HEK293 (cell line): ENCODE measurements around the gene PPM1L.

Experiments
- CTCF ChIA-PET: fragments of 350-600 bp; formaldehyde crosslinking; extraction: SDS; loops from one replicate; lab custom pipeline; 2021; ENCODE audit warnings: antibody characterized with exemption; lab: Yijun Ruan, JAX
- POLR2A ChIA-PET: fragments of 300-600 bp; formaldehyde crosslinking; extraction: SDS; loops from one replicate; lab custom pipeline; 2020; ENCODE audit warnings: antibody characterized with exemption, inconsistent platforms; lab: Yijun Ruan, JAX
- H3K27ac ChIP-seq: fragments of 200-500 bp; sonication (Bioruptor generic); 2 replicates; pipeline ENCODE4 v1.5.1; 2014; ENCODE audit warnings: low read depth, low read length, control low read depth, inconsistent platforms; ENCODE audit errors: extremely low read depth
- H3K36me3 ChIP-seq, 2 experiments: fragments of 200-500 bp in 1 of 2; sonication (Bioruptor generic) in 1 of 2; 1 replicate in 1 of 2; 2 replicates in 1 of 2; pipeline ENCODE4 v1.5.1; 2014 to 2017; ENCODE audit warnings: inconsistent platforms in 2 of 2, low read length in 2 of 2; ENCODE audit not compliant: control insufficient read depth in 2 of 2, insufficient read depth in 1 of 2
- H3K4me1 ChIP-seq: fragments of 200-500 bp; sonication (Bioruptor generic); 2 replicates; pipeline ENCODE4 v1.5.1; 2014; ENCODE audit warnings: mild to moderate bottlenecking, low read length, inconsistent platforms; ENCODE audit not compliant: control insufficient read depth, insufficient read depth
- H3K4me3 ChIP-seq: 2 replicates; pipeline ENCODE4 v1.5.1; 2011; ENCODE audit warnings: low read depth, mild to moderate bottlenecking, control low read depth, low read length, moderate library complexity
- H3K9me3 ChIP-seq: fragments of 200-500 bp; sonication (Bioruptor generic); 2 replicates; pipeline ENCODE4 v1.5.1; 2014; ENCODE audit warnings: low read depth, low read length, inconsistent platforms; ENCODE audit not compliant: control insufficient read depth, insufficient read depth
- RBAK ChIP-seq: fragments of 450-650 bp; formaldehyde crosslinking; IDR thresholded peaks from 2 replicates; pipeline ENCODE4 v1.5.1; 2016; ENCODE audit warnings: missing biosample characterization, missing genetic modification characterization
- WT1 ChIP-seq: fragments of 450-650 bp; formaldehyde crosslinking; IDR thresholded peaks from 2 replicates; pipeline ENCODE4 v1.5.1; 2016; ENCODE audit warnings: missing biosample characterization, missing genetic modification characterization
- YY2 ChIP-seq: fragments of 450-650 bp; formaldehyde crosslinking; IDR thresholded peaks from 2 replicates; pipeline ENCODE4 v1.5.1; 2016; ENCODE audit warnings: missing biosample characterization, missing genetic modification characterization
- ZBTB21 ChIP-seq: fragments of 450-650 bp; formaldehyde crosslinking; IDR thresholded peaks from 2 replicates; pipeline ENCODE4 v1.5.1; 2017; ENCODE audit warnings: missing biosample characterization, missing genetic modification characterization
- ZBTB48 ChIP-seq: fragments of 450-650 bp; formaldehyde crosslinking; IDR thresholded peaks from 2 replicates; pipeline ENCODE4 v1.5.1; 2016; ENCODE audit warnings: missing biosample characterization, missing genetic modification characterization
- ZNF133 ChIP-seq: fragments of 450-650 bp; formaldehyde crosslinking; IDR thresholded peaks from 2 replicates; pipeline ENCODE4 v1.5.1; 2016; ENCODE audit warnings: missing biosample characterization, missing genetic modification characterization
- ZNF202 ChIP-seq: fragments of 450-650 bp; formaldehyde crosslinking; IDR thresholded peaks from 2 replicates; pipeline ENCODE4 v1.5.1; 2016; ENCODE audit warnings: missing biosample characterization, missing genetic modification characterization, borderline replicate concordance
- ZNF23 ChIP-seq: fragments of 450-650 bp; formaldehyde crosslinking; IDR thresholded peaks from 2 replicates; pipeline ENCODE4 v1.5.1; 2016; ENCODE audit warnings: missing biosample characterization, missing genetic modification characterization, borderline replicate concordance
- ZNF292 ChIP-seq: fragments of 450-650 bp; formaldehyde crosslinking; IDR thresholded peaks from 2 replicates; pipeline ENCODE4 v1.5.1; 2016; ENCODE audit warnings: low read depth, missing biosample characterization, missing genetic modification characterization, borderline replicate concordance
- ZNF302 ChIP-seq: fragments of 450-650 bp; formaldehyde crosslinking; IDR thresholded peaks from 2 replicates; pipeline ENCODE4 v1.5.1; 2016; ENCODE audit warnings: missing biosample characterization, missing genetic modification characterization, low read depth
- ZNF362 ChIP-seq: fragments of 450-650 bp; formaldehyde crosslinking; IDR thresholded peaks from 2 replicates; pipeline ENCODE4 v1.5.1; 2016; ENCODE audit warnings: missing biosample characterization, missing genetic modification characterization
- ZNF433 ChIP-seq: fragments of 450-650 bp; formaldehyde crosslinking; IDR thresholded peaks from 2 replicates; pipeline ENCODE4 v1.5.1; 2016; ENCODE audit warnings: missing biosample characterization, missing genetic modification characterization, low read depth
- ZNF449 ChIP-seq: fragments of 450-650 bp; formaldehyde crosslinking; IDR thresholded peaks from 2 replicates; pipeline ENCODE4 v1.5.1; 2017; ENCODE audit warnings: missing biosample characterization, mild to moderate bottlenecking, missing genetic modification characterization, moderate library complexity
- ZNF529 ChIP-seq: fragments of 450-650 bp; formaldehyde crosslinking; IDR thresholded peaks from 2 replicates; pipeline ENCODE4 v1.5.1; 2017; ENCODE audit warnings: missing genetic modification characterization, missing biosample characterization; ENCODE audit not compliant: insufficient replicate concordance
- ZSCAN23 ChIP-seq: fragments of 450-650 bp; formaldehyde crosslinking; IDR thresholded peaks from 2 replicates; pipeline ENCODE4 v1.5.1; 2016; ENCODE audit warnings: missing biosample characterization, missing genetic modification characterization
- ZSCAN4 ChIP-seq: fragments of 450-650 bp; formaldehyde crosslinking; IDR thresholded peaks from 2 replicates; pipeline ENCODE4 v1.5.1; 2017; ENCODE audit warnings: missing biosample characterization, missing genetic modification characterization
- ZXDB ChIP-seq: fragments of 450-650 bp; formaldehyde crosslinking; IDR thresholded peaks from 2 replicates; pipeline ENCODE4 v1.5.1; 2016; ENCODE audit warnings: missing biosample characterization, missing genetic modification characterization
- TF ChIP-seq, protein P1 (sequence below): fragments of 450-650 bp; formaldehyde crosslinking; IDR thresholded peaks from 2 replicates; pipeline ENCODE4 v1.5.1; 2016; ENCODE audit warnings: missing biosample characterization, missing genetic modification characterization
- TF ChIP-seq, protein P2 (sequence below): fragments of 450-650 bp; formaldehyde crosslinking; IDR thresholded peaks from 2 replicates; pipeline ENCODE4 v1.5.1; 2016; ENCODE audit warnings: missing biosample characterization, missing genetic modification characterization

The PPM1L gene

DNA sequence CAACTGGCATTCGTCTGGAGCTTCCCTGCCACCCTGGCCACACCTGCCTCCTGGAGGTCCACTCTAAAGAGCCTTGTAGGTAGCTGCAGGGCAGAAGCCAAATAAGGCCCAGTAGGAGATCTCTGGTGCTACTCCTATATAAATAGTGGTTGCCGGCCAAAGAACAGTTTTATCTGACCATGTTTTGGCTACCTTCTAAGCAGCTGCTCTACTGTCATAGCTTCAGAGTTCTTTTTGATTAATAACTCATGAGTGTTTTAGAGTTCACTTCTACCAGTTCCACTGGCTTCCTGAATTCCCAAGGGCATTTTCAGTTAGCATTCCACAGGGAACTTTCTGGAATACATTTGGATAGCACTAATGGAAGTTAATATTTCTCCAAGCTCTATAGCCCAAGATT, 194.5 kb downstream of the PPM1L start (continued):
- TF ChIP-seq ZNF449 (tag by site-specific recombination) (no peak), ZBTB21 (tag by site-specific recombination) (no peak)

- H3K27ac ChIP-seq, result no peak overlapping the region
- no peaks in the 10 kb centered on the region; the same call in none of the 2 replicates for H3K4me1 ChIP-seq
- H3K4me3 ChIP-seq, result no peak overlapping the region
- CTCF ChIA-PET, result interaction anchor here (0.6 to 1.3 kb wide), 3 partner anchors 9 to 478 kb away, joined by 3 read pairs; no protein-coding TSS in a partner anchor
- no peaks in the 10 kb centered on the region for H3K36me3 ChIP-seq
- TF ChIP-seq, protein P1, sequence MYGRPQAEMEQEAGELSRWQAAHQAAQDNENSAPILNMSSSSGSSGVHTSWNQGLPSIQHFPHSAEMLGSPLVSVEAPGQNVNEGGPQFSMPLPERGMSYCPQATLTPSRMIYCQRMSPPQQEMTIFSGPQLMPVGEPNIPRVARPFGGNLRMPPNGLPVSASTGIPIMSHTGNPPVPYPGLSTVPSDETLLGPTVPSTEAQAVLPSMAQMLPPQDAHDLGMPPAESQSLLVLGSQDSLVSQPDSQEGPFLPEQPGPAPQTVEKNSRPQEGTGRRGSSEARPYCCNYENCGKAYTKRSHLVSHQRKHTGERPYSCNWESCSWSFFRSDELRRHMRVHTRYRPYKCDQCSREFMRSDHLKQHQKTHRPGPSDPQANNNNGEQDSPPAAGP, result no peak
- TF ChIP-seq, protein P2, sequence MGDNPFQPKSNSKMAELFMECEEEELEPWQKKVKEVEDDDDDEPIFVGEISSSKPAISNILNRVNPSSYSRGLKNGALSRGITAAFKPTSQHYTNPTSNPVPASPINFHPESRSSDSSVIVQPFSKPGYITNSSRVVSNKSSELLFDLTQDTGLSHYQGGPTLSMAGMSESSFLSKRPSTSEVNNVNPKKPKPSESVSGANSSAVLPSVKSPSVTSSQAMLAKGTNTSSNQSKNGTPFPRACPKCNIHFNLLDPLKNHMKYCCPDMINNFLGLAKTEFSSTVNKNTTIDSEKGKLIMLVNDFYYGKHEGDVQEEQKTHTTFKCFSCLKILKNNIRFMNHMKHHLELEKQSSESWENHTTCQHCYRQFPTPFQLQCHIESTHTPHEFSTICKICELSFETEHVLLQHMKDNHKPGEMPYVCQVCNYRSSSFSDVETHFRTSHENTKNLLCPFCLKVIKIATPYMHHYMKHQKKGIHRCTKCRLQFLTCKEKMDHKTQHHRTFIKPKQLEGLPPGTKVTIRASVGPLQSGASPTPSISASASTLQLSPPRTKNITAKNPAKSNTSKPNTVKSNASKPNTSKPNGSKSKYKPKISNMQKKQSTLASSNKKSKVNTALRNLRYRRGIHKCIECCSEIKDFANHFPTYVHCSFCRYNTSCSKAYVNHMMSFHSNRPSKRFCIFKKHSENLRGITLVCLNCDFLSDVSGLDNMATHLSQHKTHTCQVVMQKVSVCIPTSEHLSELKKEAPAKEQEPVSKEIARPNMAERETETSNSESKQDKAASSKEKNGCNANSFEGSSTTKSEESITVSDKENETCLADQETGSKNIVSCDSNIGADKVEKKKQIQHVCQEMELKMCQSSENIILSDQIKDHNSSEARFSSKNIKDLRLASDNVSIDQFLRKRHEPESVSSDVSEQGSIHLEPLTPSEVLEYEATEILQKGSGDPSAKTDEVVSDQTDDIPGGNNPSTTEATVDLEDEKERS (tag by site-specific recombination), result no peak
- TF ChIP-seq ZSCAN4 (tag by site-specific recombination), result no peak
- TF ChIP-seq YY2 (tag by site-specific recombination), result no peak
- no peak for TF ChIP-seq ZXDB
- no peak for TF ChIP-seq ZNF202 (tag by site-specific recombination)
- TF ChIP-seq ZNF292 (tag by site-specific recombination), result no peak
- no peak for TF ChIP-seq ZSCAN23 (tag by site-specific recombination)
- TF ChIP-seq ZNF302, result no peak
- TF ChIP-seq ZNF529 (tag by site-specific recombination), result no peak
- TF ChIP-seq WT1 (tag by site-specific recombination), result no peak
- no peak for TF ChIP-seq RBAK (tag by site-specific recombination)
- no peak for TF ChIP-seq ZNF433 (tag by site-specific recombination)
- no peak for TF ChIP-seq ZNF133 (tag by site-specific recombination)
- no peak for TF ChIP-seq ZBTB48 (tag by site-specific recombination)
- TF ChIP-seq ZNF23 (tag by site-specific recombination), result no peak
- no peak for TF ChIP-seq ZNF362 (tag by site-specific recombination)
- TF ChIP-seq, all 188 proteins: peak for 0
- H3K9me3 ChIP-seq, result no peaks in the 10 kb centered on the region
- POLR2A ChIA-PET, result no interaction called here
These were observed 194.9 kb downstream of the PPM1L start for GRCh38 chr3:160950954-160951353.
